ENCODE results near the gene THADA.

GRCh38 chr2:43569921-43570320, 25.9 kb downstream of the THADA start:
- TF ChIP-seq POLR2A (IDR thresholded peaks at IDR 0.05) (no peak), CTCF (IDR thresholded peaks at IDR 0.05) (no peak)
